ENCODE data around the gene ARNT2. TPM values are rescaled to one million over a fixed set of nuclear protein-coding genes. Genes with fewer than 3 reads are reported as not detected.

The ARNT2 gene
- total RNA-seq, 1 experiment from 2014 or later = 3.6 TPM

DNA sequence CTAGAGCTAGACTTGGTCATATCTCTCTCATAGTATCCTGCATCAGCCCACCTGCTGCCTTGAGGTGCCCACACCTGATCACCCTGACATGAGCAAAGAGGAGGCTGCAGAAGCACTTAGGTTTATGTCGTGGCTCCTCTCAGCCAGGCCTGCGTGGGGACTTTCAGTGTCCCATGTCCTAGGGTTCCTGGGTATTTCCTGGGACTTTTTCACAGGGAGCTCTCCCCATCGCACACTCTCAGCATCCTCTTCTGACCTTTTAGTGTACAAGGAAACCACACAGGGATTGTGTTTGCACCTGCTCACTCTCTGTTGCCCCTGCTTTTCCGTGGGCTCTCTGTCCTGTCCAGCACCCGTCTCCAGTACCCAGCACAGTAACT, 61.4 kb downstream of the ARNT2 start:
- TF ChIP-seq, protein P1, sequence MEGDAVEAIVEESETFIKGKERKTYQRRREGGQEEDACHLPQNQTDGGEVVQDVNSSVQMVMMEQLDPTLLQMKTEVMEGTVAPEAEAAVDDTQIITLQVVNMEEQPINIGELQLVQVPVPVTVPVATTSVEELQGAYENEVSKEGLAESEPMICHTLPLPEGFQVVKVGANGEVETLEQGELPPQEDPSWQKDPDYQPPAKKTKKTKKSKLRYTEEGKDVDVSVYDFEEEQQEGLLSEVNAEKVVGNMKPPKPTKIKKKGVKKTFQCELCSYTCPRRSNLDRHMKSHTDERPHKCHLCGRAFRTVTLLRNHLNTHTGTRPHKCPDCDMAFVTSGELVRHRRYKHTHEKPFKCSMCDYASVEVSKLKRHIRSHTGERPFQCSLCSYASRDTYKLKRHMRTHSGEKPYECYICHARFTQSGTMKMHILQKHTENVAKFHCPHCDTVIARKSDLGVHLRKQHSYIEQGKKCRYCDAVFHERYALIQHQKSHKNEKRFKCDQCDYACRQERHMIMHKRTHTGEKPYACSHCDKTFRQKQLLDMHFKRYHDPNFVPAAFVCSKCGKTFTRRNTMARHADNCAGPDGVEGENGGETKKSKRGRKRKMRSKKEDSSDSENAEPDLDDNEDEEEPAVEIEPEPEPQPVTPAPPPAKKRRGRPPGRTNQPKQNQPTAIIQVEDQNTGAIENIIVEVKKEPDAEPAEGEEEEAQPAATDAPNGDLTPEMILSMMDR (IDR thresholded peaks at IDR 0.05; ENCODE audit: unreplicated experiment) = no peak
- peaks cover 44% of the 10 kb centered on the region for H3K27me3 Mint-ChIP-seq (ENCODE audit: unreplicated experiment)
- no TSS peak for BruUV-seq (replicated peaks)
- CTCF ChIA-PET = interaction anchor here (0.6 kb wide), 1 partner anchor 12 kb away, joined by 3 read pairs; no protein-coding TSS in a partner anchor
- no peak overlapping the region for H3K27ac Mint-ChIP-seq (ENCODE audit: unreplicated experiment)
- no peaks in the 10 kb centered on the region for H3K36me3 Mint-ChIP-seq (ENCODE audit: insufficient read depth, unreplicated experiment)
- intact Hi-C loops (cut with micrococcal nuclease; ENCODE audit: unreplicated experiment) = no loop called here
- H3K4me3 Mint-ChIP-seq (ENCODE audit: low read depth, unreplicated experiment) = no peak overlapping the region
- DNase-seq = no peak
- H3K9me3 Mint-ChIP-seq (ENCODE audit: low read depth, unreplicated experiment) = no peaks in the 10 kb centered on the region
- H3K4me1 Mint-ChIP-seq (ENCODE audit: low read depth, unreplicated experiment) = no peaks in the 10 kb centered on the region

DNA sequence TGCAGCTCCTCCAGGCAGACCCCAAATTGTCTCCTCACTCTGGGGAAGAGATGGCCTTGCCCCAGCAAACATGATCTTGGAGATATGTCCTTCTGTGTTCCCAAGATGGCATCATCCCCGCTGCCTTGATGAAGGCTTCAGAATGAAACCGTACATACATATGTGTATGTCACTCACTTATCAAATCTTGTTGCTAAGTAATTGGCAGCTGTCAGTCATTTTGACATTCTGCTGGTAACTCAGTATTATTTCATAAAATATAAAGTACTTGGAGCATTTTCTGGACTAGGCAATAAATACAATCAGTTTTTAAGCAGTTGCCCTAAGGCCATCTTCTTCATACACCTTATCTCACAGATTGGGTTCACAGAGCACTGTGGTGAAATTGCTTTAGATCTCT, 62.4 kb downstream of the ARNT2 start:
- H3K36me3 Mint-ChIP-seq (ENCODE audit: insufficient read depth, unreplicated experiment) = no peaks in the 10 kb centered on the region
- CTCF ChIA-PET = interaction anchor here (0.6 kb wide), 1 partner anchor 685 kb away, joined by 3 read pairs; no protein-coding TSS in a partner anchor
- no TSS peak for BruUV-seq (replicated peaks)
- no peaks in the 10 kb centered on the region for H3K9me3 Mint-ChIP-seq (ENCODE audit: low read depth, unreplicated experiment)
- H3K4me1 Mint-ChIP-seq (ENCODE audit: low read depth, unreplicated experiment) = no peaks in the 10 kb centered on the region
- DNase-seq = no peak
- peaks cover 44% of the 10 kb centered on the region for H3K27me3 Mint-ChIP-seq (ENCODE audit: unreplicated experiment)
- H3K27ac Mint-ChIP-seq (ENCODE audit: unreplicated experiment) = no peak overlapping the region
- intact Hi-C loops (cut with micrococcal nuclease; ENCODE audit: unreplicated experiment) = no loop called here
- H3K4me3 Mint-ChIP-seq (ENCODE audit: low read depth, unreplicated experiment) = no peak overlapping the region
- TF ChIP-seq, protein P1 (IDR thresholded peaks at IDR 0.05; ENCODE audit: unreplicated experiment) = no peak

DNA sequence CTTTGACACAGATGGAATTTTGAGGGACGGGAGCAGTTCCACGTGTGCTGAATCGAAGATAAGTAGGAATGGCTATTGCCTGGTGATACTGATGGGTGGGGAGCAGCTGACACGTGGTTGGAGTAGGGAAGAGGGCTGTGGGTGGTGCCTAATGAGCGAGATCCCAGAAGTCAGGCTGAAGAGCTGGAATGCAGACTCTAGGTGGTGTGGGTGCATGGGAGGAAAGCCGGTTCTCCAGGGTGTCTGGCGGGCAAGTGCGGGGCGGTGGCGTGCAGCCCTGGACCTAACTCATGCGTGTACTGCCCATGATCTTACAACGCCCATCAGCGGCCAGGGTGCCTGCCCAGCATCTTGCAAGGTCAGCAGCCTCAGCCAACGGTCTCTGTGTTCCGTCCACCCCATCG, 63.1 kb downstream of the ARNT2 start:
- Mint-ChIP-seq H3K4me1 (ENCODE audit: low read depth, unreplicated experiment) (no peaks in the 10 kb centered on the region), H3K9me3 (ENCODE audit: low read depth, unreplicated experiment) (no peaks in the 10 kb centered on the region), H3K4me3 (ENCODE audit: low read depth, unreplicated experiment) (no peak overlapping the region), H3K36me3 (ENCODE audit: insufficient read depth, unreplicated experiment) (no peaks in the 10 kb centered on the region), H3K27me3 (ENCODE audit: unreplicated experiment) (peaks cover 47% of the 10 kb centered on the region), H3K27ac (ENCODE audit: unreplicated experiment) (no peak overlapping the region)
- TF ChIP-seq, protein P1 (IDR thresholded peaks at IDR 0.05; ENCODE audit: unreplicated experiment) = no peak
- intact Hi-C loops (cut with micrococcal nuclease; ENCODE audit: unreplicated experiment) = no loop called here
- CTCF ChIA-PET = no interaction called here
- no TSS peak for BruUV-seq (replicated peaks)
- no peak for DNase-seq

DNA sequence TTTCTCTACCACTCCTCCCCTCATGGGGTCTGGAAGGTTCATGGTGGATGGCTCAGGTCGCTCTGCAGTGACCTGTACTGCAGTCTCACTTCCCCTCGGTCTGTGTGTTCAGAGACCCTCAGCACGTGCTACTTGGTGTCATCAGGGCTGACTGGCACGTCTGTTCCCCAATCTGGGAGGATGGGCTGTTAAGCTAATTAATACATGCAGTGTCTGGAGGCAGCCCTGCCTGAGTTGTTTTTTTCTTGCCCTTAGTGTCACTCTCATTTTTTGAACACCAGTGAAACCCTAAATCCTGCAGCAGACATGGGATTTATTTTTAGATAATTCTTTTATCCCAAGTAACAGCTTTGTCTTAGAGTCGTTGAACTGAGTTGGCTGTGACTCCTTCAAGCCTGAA, 64.6 kb downstream of the ARNT2 start:
- CTCF ChIA-PET = no interaction called here
- no TSS peak for BruUV-seq (replicated peaks)
- no peak for DNase-seq
- Mint-ChIP-seq H3K4me1 (ENCODE audit: low read depth, unreplicated experiment) (no peaks in the 10 kb centered on the region), H3K9me3 (ENCODE audit: low read depth, unreplicated experiment) (no peaks in the 10 kb centered on the region), H3K36me3 (ENCODE audit: insufficient read depth, unreplicated experiment) (no peaks in the 10 kb centered on the region), H3K4me3 (ENCODE audit: low read depth, unreplicated experiment) (no peak overlapping the region), H3K27me3 (ENCODE audit: unreplicated experiment) (peaks cover 62% of the 10 kb centered on the region), H3K27ac (ENCODE audit: unreplicated experiment) (no peak overlapping the region)
- TF ChIP-seq, protein P1 (IDR thresholded peaks at IDR 0.05; ENCODE audit: unreplicated experiment) = no peak
- intact Hi-C loops (cut with micrococcal nuclease; ENCODE audit: unreplicated experiment) = no loop called here

Data from Calu3 (cell line).